LNCaP clone FGC (cell line): ENCODE measurements around the gene SMG6.

Source experiments
- DNase-seq: peaks from one replicate; pipeline ENCODE4 v3.0.0-alpha.2; 2011; ENCODE audit warnings: low read depth
- H3K4me3 ChIP-seq: 2 replicates; pipeline ENCODE4 v1.5.1; 2011; ENCODE audit warnings: mild to moderate bottlenecking, low read depth, low read length, control low read depth
- CTCF ChIP-seq: IDR thresholded peaks from 2 replicates; pipeline ENCODE4 v1.5.1; 2012; ENCODE audit warnings: mild to moderate bottlenecking; ENCODE audit not compliant: control insufficient read depth, insufficient read depth; ENCODE audit errors: extremely low read depth

Gene SMG6

GRCh38 chr17:2037155-2037554 is 266.4 kb downstream of the SMG6 start:
- no peak for TF ChIP-seq CTCF
- no peak for DNase-seq
- H3K4me3 ChIP-seq, result no peak overlapping the region

GRCh38 chr17:2035541-2036488 is 267.8 kb downstream of the SMG6 start:
- H3K4me3 ChIP-seq, result no peak overlapping the region
- DNase-seq, result no peak
- TF ChIP-seq CTCF, result no peak

GRCh38 chr17:2034806-2035540 is 268.6 kb downstream of the SMG6 start:
- DNase-seq, result no peak
- TF ChIP-seq CTCF, result no peak
- no peak overlapping the region for H3K4me3 ChIP-seq

- H3K4me3 ChIP-seq, result no peak overlapping the region
- DNase-seq, result no peak
- no peak for TF ChIP-seq CTCF
Observed at GRCh38 chr17:2034157-2034556, 269.4 kb downstream of the SMG6 start.

GRCh38 chr17:2033153-2033552 is 270.4 kb downstream of the SMG6 start:
- DNase-seq, result no peak
- no peak overlapping the region for H3K4me3 ChIP-seq
- no peak for TF ChIP-seq CTCF

DNA sequence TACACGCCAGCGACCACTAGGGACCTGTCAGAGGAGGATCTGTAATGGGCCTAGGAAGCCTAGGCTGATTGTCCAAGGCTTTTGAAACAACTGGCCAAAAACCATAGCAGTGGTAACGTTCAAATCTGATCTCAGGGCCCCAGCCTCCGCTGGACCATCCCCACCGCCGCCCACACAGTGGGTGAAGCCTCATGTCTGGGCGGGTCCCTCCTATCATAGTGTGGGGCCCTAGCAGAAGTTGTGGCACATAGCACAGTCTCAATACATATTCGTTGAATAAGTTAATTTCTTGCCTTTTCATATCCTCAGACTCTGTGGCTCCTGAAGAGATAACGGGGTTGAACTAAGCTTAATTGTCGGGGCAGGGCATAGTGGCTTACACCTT is 272.8 kb downstream of the SMG6 start:
- TF ChIP-seq CTCF, result peak; percentile 63
- DNase-seq, result no peak

More for the DNA sequence above, 272.8 kb downstream of the SMG6 start:
- peak overlapping the region; percentile 99 for H3K4me3 ChIP-seq
